NCI-H460 (cell line): ENCODE results near the gene PNMT. TPM values are rescaled to one million over a fixed set of nuclear protein-coding genes. Genes with fewer than 3 reads are reported as not detected.

Source experiments
- DNase-seq: peaks from one replicate; pipeline ENCODE4 v3.0.0-alpha.2; 2016; ENCODE audit warnings: low read depth; ENCODE audit errors: extremely low read depth
- total RNA-seq: library from RNA; depleted of rRNA; stranded (reverse); fragments of >200 nt; shearing (Covaris generic); gene quantifications from 2 replicates; pipeline ENCODE4 v1.2.3, GENCODE V29; 2014

PNMT gene
- total RNA-seq, 1 experiment from 2014 or later, result not detected

DNA sequence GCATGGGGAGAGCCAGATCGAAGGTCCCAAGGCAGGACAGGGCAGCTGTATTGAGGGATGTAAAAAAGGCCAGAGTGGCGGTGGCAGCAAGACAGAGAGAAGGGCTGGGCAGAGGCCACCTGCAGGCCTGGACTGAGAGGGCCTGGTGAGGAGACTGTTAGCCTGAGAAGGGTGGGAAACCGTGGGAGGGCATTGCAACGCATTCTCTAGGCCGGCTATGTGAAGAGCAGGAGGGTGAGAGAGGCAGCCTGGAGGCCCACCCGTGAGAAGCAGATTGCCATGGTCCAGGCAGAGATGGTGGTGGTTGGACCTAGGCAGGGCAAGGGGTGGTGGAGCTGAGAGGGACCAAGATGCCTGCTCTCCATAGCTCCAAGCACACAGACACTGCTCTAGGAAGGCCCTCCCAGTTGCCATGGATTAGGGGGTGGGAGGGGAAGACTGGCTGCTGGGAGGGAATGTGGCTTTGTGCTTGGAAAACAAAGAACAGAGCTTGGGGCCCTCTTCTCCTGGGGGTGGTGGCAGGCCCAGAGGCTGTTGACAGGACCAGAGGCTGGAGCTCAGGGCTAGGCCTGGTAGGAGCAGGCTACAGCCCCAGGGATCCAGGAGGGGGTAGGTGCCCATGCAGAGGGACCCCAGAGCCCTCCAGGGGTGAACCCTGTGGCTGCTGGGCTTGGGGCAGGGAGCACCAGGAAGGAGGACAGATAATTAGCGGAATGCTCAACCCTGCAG is 15.5 kb upstream of the PNMT start:
- DNase-seq, result no peak

DNA sequence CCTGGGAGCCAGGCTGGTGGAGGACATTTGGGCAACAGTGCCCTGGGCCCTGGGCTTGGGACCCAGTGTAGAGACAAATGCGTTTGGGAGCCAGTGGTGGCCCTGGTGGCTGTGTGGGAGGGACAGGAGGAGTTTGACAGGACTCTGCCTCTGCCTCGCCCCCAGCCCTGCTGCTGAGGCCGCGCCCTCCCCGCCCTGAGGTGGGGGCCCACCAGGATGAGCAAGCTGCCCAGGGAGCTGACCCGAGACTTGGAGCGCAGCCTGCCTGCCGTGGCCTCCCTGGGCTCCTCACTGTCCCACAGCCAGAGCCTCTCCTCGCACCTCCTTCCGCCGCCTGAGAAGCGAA is 15.0 kb upstream of the PNMT start:
- DNase-seq, result no peak

DNA sequence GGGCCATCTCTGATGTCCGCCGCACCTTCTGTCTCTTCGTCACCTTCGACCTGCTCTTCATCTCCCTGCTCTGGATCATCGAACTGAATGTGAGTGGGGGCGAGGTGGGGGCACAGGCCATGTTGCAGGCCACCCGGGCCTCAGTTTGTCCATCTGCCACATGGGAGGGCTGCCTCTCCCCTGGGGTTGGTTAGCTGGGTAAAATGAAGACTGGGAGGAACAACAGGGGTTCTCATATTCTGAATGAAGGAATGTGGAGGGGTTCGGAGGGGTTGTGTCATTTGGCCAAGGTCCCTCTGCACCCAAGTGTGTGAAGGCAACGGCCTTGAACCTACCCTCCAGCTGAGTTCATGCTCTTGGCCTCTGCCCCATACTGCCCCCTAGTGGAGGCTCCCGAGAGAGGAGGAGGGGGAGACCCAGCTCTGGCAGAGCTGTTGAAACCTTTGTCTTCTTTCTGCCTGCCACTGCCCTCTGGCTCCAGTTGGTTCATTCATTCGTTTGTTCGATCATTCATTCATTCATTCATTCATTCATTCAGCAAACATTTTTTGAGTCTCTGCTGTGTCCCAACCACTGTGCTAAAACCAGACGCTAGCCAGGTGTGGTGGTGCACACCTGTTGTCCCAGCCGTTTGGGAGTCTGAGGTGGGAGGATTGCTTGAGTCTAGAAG is 14.5 kb upstream of the PNMT start:
- peak; percentile 46 for DNase-seq

DNA sequence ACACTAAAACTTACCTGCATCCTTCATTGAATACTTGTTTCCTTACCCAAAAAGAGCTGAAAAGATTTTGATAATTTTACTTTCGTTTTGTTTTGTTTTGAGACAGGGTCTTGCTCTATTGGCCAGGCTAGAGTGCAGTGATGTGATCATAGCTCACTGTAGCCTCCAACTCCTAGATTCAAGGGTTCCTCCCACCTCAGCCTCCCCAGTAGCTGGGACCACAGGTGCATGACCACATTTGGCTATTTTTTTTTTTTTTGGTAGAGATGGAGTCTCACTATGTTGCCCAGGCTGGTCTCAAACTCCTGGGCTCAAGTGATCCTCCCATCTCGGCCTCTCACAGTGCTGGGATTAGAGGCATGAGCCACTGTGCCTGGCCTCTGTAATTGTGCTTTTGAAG is 13.1 kb upstream of the PNMT start:
- no peak for DNase-seq

DNA sequence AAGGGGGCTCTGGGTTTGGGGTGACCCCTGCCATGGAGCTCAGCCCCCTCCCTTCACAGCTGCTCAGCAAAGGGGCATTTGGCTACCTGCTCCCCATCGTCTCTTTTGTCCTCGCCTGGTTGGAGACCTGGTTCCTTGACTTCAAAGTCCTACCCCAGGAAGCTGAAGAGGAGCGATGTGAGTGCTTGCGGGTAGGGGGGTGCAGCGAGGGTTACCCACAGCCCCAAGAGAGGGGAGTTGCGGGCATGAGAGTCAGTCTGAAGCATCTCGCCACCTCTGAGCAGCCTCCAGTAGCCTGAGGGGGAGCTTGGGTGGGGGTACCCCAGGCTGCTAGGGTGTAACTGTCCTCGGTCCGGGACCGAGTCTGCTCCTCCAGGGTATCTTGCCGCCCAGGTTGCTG is 9.9 kb upstream of the PNMT start:
- DNase-seq, result no peak

DNA sequence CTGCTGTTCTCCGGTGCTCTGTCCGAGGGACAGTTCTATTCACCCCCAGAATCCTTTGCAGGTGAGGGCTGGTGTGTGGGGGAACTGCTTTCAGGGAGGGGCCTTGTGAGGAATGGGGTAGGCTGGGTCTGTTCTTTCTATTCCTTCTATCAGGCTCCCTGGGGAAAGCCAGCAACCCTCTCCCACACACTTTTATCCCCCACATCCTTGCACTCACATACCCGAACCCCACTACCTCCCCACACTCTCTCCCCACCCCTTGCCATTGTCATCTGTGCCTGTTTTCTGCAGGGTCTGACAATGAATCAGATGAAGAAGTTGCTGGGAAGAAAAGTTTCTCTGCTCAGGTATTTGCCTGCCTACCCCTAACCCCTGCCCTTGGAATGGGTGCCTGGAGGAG is 9.5 kb upstream of the PNMT start:
- DNase-seq, result no peak

DNA sequence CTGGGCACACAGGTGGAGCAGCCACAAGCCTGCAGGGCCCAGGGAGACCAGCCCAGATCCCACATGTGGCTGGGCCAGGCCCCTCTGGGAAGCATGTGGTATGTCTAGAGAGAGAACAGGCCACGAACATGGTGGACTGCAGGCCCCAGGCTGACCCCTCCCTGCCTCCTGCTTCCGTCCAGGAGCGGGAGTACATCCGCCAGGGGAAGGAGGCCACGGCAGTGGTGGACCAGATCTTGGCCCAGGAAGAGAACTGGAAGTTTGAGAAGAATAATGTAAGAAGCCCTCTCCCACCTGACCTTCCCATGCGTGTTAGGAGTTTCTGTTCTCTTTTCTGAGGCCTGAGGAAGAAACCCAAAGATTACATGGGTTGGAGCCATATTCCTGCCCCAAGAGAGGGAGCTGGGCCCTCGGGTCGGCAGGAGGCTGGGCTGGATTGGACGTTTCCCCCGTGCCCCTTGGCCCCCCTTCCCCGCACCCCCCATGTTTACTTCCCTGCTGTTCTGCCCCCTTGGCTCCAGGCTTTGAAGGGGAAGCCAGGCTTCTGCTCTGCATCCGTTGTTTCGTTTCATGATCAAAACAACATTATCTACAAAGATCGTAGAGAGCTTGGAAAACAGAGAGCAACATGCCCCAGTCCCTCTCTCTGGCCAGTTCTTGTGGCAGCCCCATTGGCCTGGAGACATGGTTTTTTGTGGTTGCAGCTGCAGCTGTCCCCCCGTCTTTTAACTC is 8.8 kb upstream of the PNMT start:
- DNase-seq, result no peak

DNA sequence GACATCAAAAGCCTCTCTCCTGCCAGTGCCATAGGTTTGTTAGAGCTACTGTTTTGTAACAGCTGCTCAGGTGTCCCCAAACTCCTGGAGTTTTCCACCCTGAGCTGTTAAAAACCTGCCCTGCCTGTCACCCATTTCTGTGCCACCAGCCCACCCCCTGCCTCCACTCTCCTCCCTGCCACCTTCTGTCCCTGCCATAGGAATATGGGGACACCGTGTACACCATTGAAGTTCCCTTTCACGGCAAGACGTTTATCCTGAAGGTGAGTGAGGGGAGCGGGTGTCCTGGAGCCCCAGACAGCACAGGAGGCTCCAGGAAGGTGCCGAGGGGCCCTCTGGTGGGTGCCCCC is 8.3 kb upstream of the PNMT start:
- no peak for DNase-seq

DNA sequence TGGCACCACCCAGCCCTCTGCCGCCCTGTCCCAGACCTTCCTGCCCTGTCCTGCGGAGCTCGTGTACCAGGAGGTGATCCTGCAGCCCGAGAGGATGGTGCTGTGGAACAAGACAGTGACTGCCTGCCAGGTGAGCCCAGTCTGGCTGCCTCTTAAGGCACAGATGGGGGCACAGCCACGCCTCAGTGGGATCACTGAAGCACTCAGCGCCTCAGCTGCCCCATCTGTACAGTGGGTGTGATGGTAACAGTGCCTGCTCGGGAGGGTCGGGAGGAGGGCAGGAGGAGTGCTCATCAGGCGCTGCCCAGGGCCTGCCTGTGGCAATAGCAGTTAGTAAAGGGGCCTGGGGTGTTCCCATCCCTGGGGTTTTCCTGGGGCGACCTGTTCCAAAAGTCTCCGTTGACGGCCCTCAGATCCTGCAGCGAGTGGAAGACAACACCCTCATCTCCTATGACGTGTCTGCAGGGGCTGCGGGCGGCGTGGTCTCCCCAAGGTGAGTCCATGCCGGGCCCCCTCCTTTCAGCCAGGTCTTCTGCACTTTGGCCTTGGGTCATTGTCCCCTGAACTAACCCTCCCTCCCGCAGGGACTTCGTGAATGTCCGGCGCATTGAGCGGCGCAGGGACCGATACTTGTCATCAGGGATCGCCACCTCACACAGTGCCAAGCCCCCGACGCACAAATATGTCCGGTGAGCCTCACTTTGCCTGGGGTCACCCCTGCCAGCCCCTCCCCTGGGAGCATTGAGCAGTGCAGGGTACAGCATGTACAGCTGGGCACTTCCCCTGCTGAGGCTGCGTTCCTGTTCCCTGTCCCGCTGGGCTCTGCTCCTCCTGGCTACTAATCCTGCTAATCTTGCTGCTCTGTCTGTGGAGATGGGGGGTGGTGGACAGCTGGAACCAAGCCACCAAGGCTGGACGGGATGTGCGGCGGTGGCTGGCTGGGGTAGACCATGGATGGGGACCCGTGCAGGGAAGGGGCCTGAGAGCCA is 7.6 kb upstream of the PNMT start:
- no peak for DNase-seq

DNA sequence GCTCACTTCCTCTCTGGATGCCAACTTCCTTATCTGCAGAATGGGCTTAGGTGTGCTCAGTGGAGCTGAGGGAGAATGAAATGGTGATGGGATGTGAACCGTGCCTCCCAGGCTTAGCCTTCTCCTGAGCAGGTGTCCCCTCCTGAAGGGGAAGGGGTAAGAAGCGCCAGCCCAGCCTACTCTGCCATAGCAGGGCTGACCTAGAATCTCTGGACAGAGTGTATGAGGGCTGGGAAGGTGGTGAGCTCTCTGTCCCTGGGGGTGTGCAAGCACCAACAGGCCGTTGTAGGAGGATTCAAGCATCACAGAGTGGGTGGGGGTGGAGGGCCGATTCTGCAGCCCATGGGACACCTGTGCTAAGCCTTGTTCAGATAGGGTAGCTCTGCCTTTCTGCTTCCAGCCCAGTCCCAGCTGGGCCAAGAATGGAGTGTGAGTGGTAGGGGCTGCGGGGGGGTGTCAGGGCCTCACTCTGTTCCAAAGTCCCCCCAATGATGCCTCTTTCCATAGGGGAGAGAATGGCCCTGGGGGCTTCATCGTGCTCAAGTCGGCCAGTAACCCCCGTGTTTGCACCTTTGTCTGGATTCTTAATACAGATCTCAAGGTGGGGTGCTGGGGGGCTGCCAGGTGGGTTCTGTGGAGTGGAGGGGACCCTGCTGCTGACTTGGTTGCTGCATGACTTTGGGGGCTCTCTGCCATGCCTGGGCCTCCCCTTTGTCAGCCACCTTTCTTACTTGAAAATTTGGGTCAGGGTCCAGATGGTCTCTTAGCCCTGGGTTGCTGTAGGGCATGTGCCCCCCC is 6.3 kb upstream of the PNMT start:
- DNase-seq, result no peak

DNA sequence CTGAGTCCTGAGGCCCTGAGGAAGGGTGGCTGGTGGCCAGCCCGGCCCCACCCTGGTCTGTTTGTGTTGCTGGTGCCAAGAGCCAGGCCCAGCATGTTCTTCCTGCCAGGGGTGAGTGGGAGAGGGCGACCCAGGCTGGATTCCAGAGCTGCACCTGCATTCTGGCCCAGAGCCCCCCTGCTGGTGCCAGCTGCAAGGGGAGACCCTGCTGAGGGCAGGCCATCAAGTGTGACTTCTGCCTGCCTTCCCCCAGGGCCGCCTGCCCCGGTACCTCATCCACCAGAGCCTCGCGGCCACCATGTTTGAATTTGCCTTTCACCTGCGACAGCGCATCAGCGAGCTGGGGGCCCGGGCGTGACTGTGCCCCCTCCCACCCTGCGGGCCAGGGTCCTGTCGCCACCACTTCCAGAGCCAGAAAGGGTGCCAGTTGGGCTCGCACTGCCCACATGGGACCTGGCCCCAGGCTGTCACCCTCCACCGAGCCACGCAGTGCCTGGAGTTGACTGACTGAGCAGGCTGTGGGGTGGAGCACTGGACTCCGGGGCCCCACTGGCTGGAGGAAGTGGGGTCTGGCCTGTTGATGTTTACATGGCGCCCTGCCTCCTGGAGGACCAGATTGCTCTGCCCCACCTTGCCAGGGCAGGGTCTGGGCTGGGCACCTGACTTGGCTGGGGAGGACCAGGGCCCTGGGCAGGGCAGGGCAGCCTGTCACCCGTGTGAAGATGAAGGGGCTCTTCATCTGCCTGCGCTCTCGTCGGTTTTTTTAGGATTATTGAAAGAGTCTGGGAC is 5.5 kb upstream of the PNMT start:
- DNase-seq, result no peak

DNA sequence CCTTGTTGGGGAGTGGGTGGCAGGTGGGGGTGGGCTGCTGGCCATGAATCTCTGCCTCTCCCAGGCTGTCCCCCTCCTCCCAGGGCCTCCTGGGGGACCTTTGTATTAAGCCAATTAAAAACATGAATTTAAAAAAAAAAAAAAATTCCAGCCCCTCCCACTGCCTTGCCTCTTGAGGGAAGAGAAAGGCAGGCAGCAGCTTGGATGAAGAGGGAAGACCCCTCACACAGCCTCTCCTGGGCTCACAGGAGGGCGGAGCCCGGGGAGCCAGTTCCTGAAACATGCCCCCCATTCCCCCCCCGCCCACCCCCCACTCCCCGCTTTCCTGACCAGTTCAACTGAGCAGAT is 4.9 kb upstream of the PNMT start:
- no peak for DNase-seq

DNA sequence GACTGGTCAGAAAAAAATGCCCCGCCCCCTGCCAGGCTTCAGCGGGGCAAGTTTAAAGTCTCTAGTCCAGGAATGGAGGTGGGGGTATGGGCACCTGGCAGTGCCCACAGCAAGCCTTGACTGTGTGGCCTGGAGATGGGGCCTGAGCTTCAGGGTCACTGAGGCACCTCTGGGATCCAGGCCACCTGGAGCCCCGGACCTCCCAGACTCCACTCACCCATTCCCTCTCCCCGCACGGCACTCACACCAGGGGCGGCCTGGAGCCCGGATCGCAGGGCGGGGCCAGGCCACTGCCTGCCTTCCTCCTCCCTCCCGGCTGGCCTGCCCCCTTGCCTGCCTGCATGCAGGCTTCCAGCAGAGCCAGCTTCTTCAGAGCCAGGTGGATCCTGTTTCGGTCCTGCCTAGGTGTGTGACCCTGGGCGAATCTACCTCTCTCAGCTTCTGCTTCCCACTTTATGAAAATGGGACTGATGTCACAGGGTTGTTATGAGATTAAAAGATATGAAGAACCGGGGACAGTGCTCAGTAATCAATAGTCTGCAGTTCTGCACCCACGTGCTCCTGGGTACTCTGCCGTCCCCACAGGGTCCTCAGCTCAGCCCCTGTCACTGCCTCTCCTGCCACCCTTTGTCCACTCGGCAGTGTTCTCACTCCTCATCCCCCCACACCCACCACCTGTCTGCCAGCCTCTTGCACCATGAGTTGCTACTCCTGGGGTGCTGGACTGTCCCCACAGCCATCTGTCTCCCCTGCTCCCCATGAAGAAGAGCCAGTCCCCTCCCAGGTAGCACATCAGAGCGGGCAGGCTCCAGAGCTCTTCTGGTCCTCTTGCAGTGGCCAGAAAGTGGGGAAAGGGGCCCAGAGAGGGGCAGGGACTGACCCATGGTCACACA is 4.3 kb upstream of the PNMT start:
- no peak for DNase-seq

DNA sequence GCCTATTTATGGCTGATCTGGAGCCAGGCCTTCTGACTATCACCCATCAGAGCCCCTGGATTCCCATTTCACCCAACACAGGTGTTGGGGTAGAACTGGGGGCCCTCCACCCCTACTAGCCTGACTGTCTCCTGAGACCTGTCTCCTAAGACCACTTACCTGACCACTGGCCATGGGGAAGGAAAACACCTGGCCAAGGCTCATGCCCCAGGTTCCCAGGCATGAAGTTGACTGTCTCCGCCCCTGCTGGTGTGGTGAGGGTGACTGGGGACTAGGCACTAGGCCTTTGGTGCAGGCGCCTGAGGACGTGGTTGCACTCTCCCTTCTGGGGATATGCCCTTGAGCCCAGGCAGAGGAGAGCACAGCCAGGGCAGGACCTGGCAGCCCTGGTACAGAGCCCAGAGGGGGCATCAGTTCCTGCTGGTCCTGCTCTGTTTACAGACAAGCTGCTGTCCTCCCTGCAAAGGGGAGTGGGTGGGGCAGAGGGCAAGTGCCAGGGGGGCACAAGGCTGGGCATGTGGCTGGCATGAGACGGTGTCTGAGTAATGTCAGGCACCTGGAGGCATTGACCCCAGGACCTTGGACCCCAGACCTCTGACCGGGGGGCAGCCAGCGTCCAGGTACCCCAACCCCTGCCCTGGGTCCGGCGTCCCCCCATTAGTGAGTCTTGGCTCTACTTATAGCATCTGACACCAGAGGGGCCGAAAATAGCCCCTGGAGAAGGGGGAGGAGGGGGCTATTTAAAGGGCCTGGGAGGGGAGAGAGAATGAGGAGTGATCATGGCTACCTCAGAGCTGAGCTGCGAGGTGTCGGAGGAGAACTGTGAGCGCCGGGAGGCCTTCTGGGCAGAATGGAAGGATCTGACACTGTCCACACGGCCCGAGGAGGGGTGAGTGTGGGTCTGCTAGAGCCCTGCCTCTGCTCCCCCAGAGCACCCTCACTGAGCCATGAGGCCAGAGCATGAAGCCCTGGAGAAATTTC is 3.4 kb upstream of the PNMT start, which contains the start of gene TCAP:
Gene TCAP, plus strand, starts transcription at position 769 of the 981 bp plus-strand sequence. Its CDS starts 11 bp downstream, at position 780.
- no peak for DNase-seq

DNA sequence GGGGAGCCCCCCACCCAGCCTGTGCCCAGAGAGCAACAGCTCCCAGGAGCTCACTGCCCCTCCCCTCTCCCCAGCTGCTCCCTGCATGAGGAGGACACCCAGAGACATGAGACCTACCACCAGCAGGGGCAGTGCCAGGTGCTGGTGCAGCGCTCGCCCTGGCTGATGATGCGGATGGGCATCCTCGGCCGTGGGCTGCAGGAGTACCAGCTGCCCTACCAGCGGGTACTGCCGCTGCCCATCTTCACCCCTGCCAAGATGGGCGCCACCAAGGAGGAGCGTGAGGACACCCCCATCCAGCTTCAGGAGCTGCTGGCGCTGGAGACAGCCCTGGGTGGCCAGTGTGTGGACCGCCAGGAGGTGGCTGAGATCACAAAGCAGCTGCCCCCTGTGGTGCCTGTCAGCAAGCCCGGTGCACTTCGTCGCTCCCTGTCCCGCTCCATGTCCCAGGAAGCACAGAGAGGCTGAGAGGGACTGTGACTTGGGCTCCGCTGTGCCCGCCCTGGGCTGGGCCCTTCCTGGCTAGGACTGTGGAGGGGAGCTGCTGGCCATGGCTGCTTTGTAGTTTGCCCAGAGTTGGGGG is 2.5 kb upstream of the PNMT start:
- DNase-seq, result no peak

DNA sequence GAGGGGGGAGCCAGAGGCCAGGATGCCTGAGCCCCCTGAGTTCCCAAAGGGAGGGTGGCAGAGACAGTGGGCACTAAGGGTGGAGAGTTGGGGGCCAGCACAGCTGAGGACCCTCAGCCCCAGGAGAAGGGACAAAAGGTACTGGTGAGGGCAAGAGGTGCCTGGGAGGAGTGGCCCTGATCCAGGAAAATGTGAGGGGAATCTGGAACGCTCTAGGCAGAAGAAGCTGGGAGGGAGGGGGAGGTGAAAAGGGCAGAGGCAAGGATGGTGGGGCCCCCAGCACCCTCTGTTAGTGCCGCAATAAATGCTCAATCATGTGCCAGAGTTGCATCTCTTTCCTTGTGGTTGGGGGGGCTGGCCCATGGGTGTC is 2.0 kb upstream of the PNMT start:
- no peak for DNase-seq
